ENCODE data around the gene NSMCE1. TPM values are rescaled to one million over a fixed set of nuclear protein-coding genes. Genes with fewer than 3 reads are reported as not detected.

Gene NSMCE1, protein sequence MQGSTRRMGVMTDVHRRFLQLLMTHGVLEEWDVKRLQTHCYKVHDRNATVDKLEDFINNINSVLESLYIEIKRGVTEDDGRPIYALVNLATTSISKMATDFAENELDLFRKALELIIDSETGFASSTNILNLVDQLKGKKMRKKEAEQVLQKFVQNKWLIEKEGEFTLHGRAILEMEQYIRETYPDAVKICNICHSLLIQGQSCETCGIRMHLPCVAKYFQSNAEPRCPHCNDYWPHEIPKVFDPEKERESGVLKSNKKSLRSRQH
- total RNA-seq (10 to 100 TPM; 66.6 to 70.7 TPM), polyA plus RNA-seq (100 to 1,000 TPM; 142 to 202 TPM)

DNA sequence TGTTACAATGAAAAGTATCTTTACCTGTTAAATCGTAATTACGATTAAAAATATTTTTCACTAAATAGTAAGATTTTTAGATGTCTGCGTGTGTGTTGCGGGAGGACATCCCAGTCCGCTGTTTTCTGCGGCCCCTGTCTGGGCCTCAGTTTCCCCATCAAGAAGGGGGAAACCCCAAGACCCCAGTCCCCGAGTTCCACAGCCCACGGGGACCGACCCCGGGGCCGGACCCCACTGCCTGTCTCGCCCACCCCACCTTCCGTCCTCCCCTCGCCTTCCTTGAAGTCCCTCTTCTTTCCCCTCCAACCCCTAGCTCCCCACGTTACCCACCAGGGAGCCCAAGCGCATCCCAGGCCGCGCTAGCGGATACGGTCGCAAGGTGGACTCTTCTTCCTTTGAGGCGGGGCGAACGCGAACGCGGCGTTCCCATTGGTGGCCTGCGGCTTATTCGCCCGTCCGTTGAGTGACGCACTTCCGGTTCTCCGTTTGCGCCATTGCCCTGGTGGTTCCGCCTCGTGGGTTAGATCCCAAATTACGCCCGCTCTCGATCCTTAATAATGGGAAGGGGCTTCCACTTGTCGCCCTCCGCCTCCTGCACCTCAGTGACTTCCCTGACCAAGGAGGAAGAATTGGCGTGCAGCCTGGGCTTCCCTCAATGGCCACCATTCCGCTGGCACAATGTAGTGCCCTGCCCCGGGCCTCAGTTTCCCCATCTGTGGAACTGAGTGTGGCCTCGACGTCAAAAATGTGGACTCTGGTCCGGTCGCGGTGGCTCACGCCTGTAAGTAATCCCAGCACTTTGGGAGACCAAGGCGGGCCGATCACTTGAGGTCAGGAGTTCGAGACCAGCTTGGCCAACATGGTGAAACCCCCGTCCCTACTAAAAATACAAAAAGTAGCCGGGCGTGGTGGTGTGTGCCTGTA is at the start of gene NSMCE1:
Gene NSMCE1 (minus strand): TSS at position 397 of the 924 bp plus-strand sequence. CDS start 11,202 bp downstream, outside the sequence.
- POLR2A ChIA-PET (ENCODE audit: partially characterized antibody): interaction anchor here (0.8 to 4.5 kb wide), 11 partner anchors 12 to 99 kb away, joined by 3 to 62 read pairs (median 6); no protein-coding TSS in a partner anchor
- no peaks in the 10 kb centered on the region for H3K27me3 Mint-ChIP-seq
- H3K36me3 Mint-ChIP-seq: peaks cover 3 to 9% of the 10 kb centered on the region in 2 donors
- intact Hi-C loops (cut with micrococcal nuclease): loop anchor here (1.0 to 10.0 kb wide), 2 partner anchors 33 to 46 kb away; partner anchors contain the start of gene IL4R
- Histone ChIP-seq H3K27me3 (ENCODE audit: insufficient read depth, low read length) (no peaks in the 10 kb centered on the region), H3K4me1 (ENCODE audit: insufficient read depth, low read length) (peaks cover 23% of the 10 kb centered on the region), H3K36me3 (ENCODE audit: insufficient read depth, low read length) (no peaks in the 10 kb centered on the region), H3K9me3 (ENCODE audit: control insufficient read depth in 1 of 2, low read length in 2 of 2) (no peaks in the 10 kb centered on the region), H3K27ac (ENCODE audit: low read depth, low read length) (peak within 1 kb of the TSS; percentile 86), H3K4me3 (ENCODE audit: low read length in 2 of 2) (peak within 1 kb of the TSS; percentile 74 to 89)
- DNase-seq: peak; percentile 92 to 94 (median 93)
- H3K9me3 Mint-ChIP-seq: no peaks in the 10 kb centered on the region
- H3K4me1 Mint-ChIP-seq: peaks cover 21 to 63% (median 47%) of the 10 kb centered on the region in 4 donors
- peak within 1 kb of the TSS; percentile 95 to 100 (median 98) for H3K4me3 Mint-ChIP-seq
- CTCF ChIA-PET (ENCODE audit: partially characterized antibody): interaction anchor here (0.9 to 9.1 kb wide), 5 partner anchors 33 to 99 kb away, joined by 3 to 58 read pairs (median 4); no protein-coding TSS in a partner anchor
- peak within 1 kb of the TSS; percentile 94 to 99 (median 99) for H3K27ac Mint-ChIP-seq

DNA sequence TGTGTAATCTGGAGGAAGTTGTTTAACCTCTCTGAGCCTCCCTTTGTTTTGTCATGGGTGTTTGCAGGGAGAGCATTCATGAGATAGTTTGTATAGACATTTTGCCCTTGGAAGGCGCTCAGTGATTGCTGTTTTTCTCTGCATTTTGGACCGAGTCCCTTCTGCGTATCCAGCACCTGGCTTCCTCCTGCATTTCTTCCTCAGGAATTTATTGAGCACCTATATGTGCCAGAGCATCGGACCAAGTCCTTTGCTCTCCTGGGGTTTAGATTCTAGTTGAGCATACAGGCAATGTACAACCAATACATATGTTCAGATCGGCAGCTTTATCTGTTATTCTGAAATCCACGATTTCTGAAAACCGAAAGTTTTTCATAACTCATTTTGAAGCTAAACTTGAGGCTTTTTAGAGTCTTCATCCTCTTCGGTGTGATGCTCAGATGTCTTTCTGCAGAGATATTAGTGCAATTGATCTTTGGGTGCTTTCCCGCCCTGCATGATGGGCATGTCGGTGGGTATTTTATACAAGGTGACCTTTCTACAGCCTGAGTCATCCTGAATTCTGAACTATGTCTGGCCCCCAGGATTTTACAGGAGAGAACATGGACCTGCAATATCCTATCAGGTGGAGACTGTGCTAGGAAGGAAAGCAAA is 49.3 kb upstream of the NSMCE1 start:
- ChIA-PET CTCF (ENCODE audit: partially characterized antibody) (interaction anchor here (0.7 to 7.2 kb wide), 14 partner anchors 8 to 208 kb away, joined by 3 to 61 read pairs (median 4); no protein-coding TSS in a partner anchor), POLR2A (ENCODE audit: partially characterized antibody) (interaction anchor here (0.7 to 9.8 kb wide), 15 partner anchors 11 to 145 kb away, joined by 3 to 144 read pairs (median 5); partner anchors contain the start of genes IL21R, KDM8 and NSMCE1)
- H3K27me3 Mint-ChIP-seq: no peaks in the 10 kb centered on the region
- H3K4me1 Mint-ChIP-seq: peaks cover 55 to 90% (median 75%) of the 10 kb centered on the region in 4 donors
- no peaks in the 10 kb centered on the region for H3K36me3 ChIP-seq (ENCODE audit: insufficient read depth, low read length)
- intact Hi-C loops (cut with micrococcal nuclease): loop anchor here (1.0 to 10.0 kb wide), 3 partner anchors 36 to 53 kb away; partner anchors contain the start of gene NSMCE1
- H3K36me3 Mint-ChIP-seq: peaks cover 7 to 47% of the 10 kb centered on the region in 2 donors
- H3K27ac Mint-ChIP-seq: peak overlapping the region; percentile 94 to 99 (median 99)
- peak overlapping the region; percentile 96 for H3K27ac ChIP-seq (ENCODE audit: low read depth, low read length)
- peaks cover 81% of the 10 kb centered on the region for H3K4me1 ChIP-seq (ENCODE audit: insufficient read depth, low read length)
- H3K27me3 ChIP-seq (ENCODE audit: insufficient read depth, low read length): no peaks in the 10 kb centered on the region
- peak in 3 of 5 donors; percentile 15 to 77 (median 18) for DNase-seq
- peak overlapping the region; percentile 89 to 98 (median 94) for H3K4me3 Mint-ChIP-seq
- H3K4me3 ChIP-seq (ENCODE audit: low read length in 2 of 2): peak overlapping the region; percentile 8 to 37
- H3K9me3 Mint-ChIP-seq: no peaks in the 10 kb centered on the region
- H3K9me3 ChIP-seq (ENCODE audit: control insufficient read depth in 1 of 2, low read length in 2 of 2): no peaks in the 10 kb centered on the region

- CTCF ChIA-PET (ENCODE audit: partially characterized antibody): interaction anchor here (0.7 to 7.2 kb wide), 15 partner anchors 9 to 208 kb away, joined by 3 to 61 read pairs (median 4); no protein-coding TSS in a partner anchor
- H3K9me3 Mint-ChIP-seq: no peaks in the 10 kb centered on the region
- Histone ChIP-seq H3K27me3 (ENCODE audit: insufficient read depth, low read length) (no peaks in the 10 kb centered on the region), H3K27ac (ENCODE audit: low read depth, low read length) (peak overlapping the region; percentile 96), H3K4me1 (ENCODE audit: insufficient read depth, low read length) (peaks cover 78% of the 10 kb centered on the region), H3K4me3 (ENCODE audit: low read length in 2 of 2) (peak overlapping the region in 1 of 2 donors; percentile 8), H3K9me3 (ENCODE audit: control insufficient read depth in 1 of 2, low read length in 2 of 2) (no peaks in the 10 kb centered on the region), H3K36me3 (ENCODE audit: insufficient read depth, low read length) (no peaks in the 10 kb centered on the region)
- intact Hi-C loops (cut with micrococcal nuclease): loop anchor here (5.0 to 10.0 kb wide), 2 partner anchors 35 to 53 kb away; partner anchors contain the start of gene NSMCE1
- POLR2A ChIA-PET (ENCODE audit: partially characterized antibody): interaction anchor here (0.6 to 9.8 kb wide), 13 partner anchors 12 to 145 kb away, joined by 3 to 144 read pairs (median 5); partner anchors contain the start of genes KDM8 and NSMCE1
- peaks cover 7 to 44% of the 10 kb centered on the region in 2 donors for H3K36me3 Mint-ChIP-seq
- H3K27ac Mint-ChIP-seq: peak overlapping the region; percentile 94 to 99 (median 99)
- peaks cover 56 to 88% (median 72%) of the 10 kb centered on the region in 4 donors for H3K4me1 Mint-ChIP-seq
- no peaks in the 10 kb centered on the region for H3K27me3 Mint-ChIP-seq
- no peak for DNase-seq
- peak overlapping the region; percentile 89 to 98 (median 94) for H3K4me3 Mint-ChIP-seq
These were observed 48.7 kb upstream of the NSMCE1 start for GRCh38 chr16:27317320-27317719.

DNA sequence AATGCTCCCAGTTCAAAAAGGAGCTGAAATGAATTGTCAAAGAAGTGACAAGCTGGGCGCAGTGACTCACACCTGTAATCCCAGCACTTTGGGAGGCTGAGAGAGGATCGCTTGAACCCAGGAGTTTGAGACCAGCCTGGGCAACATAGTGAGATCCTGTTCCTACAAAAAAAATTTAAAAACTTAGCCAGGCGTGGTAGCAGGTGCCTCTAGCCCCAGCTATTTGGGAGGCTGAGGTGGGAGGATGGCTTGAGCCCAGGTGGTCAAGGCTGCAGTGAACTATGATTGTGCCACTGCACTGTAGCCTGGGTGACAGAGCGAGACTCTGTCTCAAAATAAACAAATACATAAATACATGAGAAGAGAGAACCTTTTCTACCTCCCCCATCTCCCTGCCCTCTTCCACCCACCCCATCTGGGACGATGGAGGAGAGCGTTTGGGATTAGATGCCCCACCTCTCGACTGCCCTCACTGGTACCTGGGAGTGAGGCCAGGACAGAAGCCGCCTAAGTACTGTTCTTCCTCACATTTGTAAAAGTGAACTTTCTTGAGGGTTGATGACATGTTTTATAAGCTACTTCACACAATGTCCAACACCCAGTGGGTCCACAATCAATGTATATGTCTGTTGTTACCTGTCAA is 47.6 kb upstream of the NSMCE1 start:
- DNase-seq: no peak
- peak overlapping the region; percentile 94 to 99 (median 99) for H3K27ac Mint-ChIP-seq
- H3K36me3 Mint-ChIP-seq: peaks cover 7 to 35% of the 10 kb centered on the region in 2 donors
- no peaks in the 10 kb centered on the region for H3K27me3 Mint-ChIP-seq
- POLR2A ChIA-PET (ENCODE audit: partially characterized antibody): interaction anchor here (0.8 to 9.8 kb wide), 14 partner anchors 9 to 131 kb away, joined by 3 to 144 read pairs (median 5); partner anchors contain the start of genes IL21R and KDM8
- no peaks in the 10 kb centered on the region for H3K9me3 Mint-ChIP-seq
- peaks cover 46 to 76% (median 62%) of the 10 kb centered on the region in 4 donors for H3K4me1 Mint-ChIP-seq
- CTCF ChIA-PET (ENCODE audit: partially characterized antibody): interaction anchor here (0.7 to 7.2 kb wide), 15 partner anchors 10 to 164 kb away, joined by 3 to 61 read pairs (median 4); no protein-coding TSS in a partner anchor
- Histone ChIP-seq H3K4me3 (ENCODE audit: low read length in 2 of 2) (peak overlapping the region; percentile 76 to 92), H3K9me3 (ENCODE audit: control insufficient read depth in 1 of 2, low read length in 2 of 2) (no peaks in the 10 kb centered on the region), H3K36me3 (ENCODE audit: insufficient read depth, low read length) (no peaks in the 10 kb centered on the region), H3K4me1 (ENCODE audit: insufficient read depth, low read length) (peaks cover 67% of the 10 kb centered on the region), H3K27ac (ENCODE audit: low read depth, low read length) (peak overlapping the region; percentile 96), H3K27me3 (ENCODE audit: insufficient read depth, low read length) (no peaks in the 10 kb centered on the region)
- peak overlapping the region; percentile 89 to 98 (median 94) for H3K4me3 Mint-ChIP-seq
- intact Hi-C loops (cut with micrococcal nuclease): loop anchor here (5.0 to 10.0 kb wide), 2 partner anchors 34 to 51 kb away; partner anchors contain the start of gene NSMCE1

- no peaks in the 10 kb centered on the region for H3K9me3 Mint-ChIP-seq
- H3K4me3 Mint-ChIP-seq: peak overlapping the region; percentile 89 to 98 (median 94)
- Histone ChIP-seq H3K4me1 (ENCODE audit: insufficient read depth, low read length) (peaks cover 63% of the 10 kb centered on the region), H3K36me3 (ENCODE audit: insufficient read depth, low read length) (no peaks in the 10 kb centered on the region), H3K27ac (ENCODE audit: low read depth, low read length) (peak overlapping the region; percentile 96), H3K27me3 (ENCODE audit: insufficient read depth, low read length) (no peaks in the 10 kb centered on the region), H3K4me3 (ENCODE audit: low read length in 2 of 2) (peak overlapping the region; percentile 76 to 92), H3K9me3 (ENCODE audit: control insufficient read depth in 1 of 2, low read length in 2 of 2) (no peaks in the 10 kb centered on the region)
- no peaks in the 10 kb centered on the region for H3K27me3 Mint-ChIP-seq
- H3K36me3 Mint-ChIP-seq: peaks cover 7 to 34% of the 10 kb centered on the region in 2 donors
- peak; percentile 44 to 64 (median 47) for DNase-seq
- H3K4me1 Mint-ChIP-seq: peaks cover 46 to 72% (median 58%) of the 10 kb centered on the region in 4 donors
- peak overlapping the region; percentile 94 to 99 (median 99) for H3K27ac Mint-ChIP-seq
- intact Hi-C loops (cut with micrococcal nuclease): loop anchor here (1.0 to 10.0 kb wide), 6 partner anchors 33 to 136 kb away; partner anchors contain the start of genes IL21R and NSMCE1
- ChIA-PET CTCF (ENCODE audit: partially characterized antibody) (interaction anchor here (0.8 to 7.2 kb wide), 13 partner anchors 10 to 136 kb away, joined by 3 to 61 read pairs (median 4); no protein-coding TSS in a partner anchor), POLR2A (ENCODE audit: partially characterized antibody) (interaction anchor here (0.7 to 9.8 kb wide), 14 partner anchors 10 to 136 kb away, joined by 3 to 144 read pairs (median 4); partner anchors contain the start of genes IL21R and KDM8)
These were observed 46.9 kb upstream of the NSMCE1 start for GRCh38 chr16:27315333-27316037.

All from CD4-positive, alpha-beta memory T cell (primary cell).